Right cardiac atrium (tissue), 5 donors: ENCODE results near the gene UNC119. TPM values are rescaled to one million over a fixed set of nuclear protein-coding genes. Genes with fewer than 3 reads are reported as not detected.
"Not testable (repeated sequence)": the region's sequence is repeated elsewhere in the genome, so short reads cannot be mapped to it uniquely, and the experiment has no call there.

Source experiments
- ATAC-seq, 2 donors: fragments of 200-7000 bp; cut with Tn5 transposase; one replicate each; pipeline versions ENCODE4 v1.8.0 to v1.9.1; 2020; ENCODE audit warnings: moderate library complexity in 2 of 2, mild to moderate bottlenecking in 1 of 2
- DNase-seq, 3 donors: peaks; one replicate each; pipeline ENCODE4 v3.0.0-alpha.2; 2020
- H3K27ac ChIP-seq: one replicate; pipeline ENCODE4 v1.5.1; 2013; ENCODE audit warnings: mild to moderate bottlenecking, low read length, control low read depth, moderate library complexity
- H3K27me3 ChIP-seq: one replicate; pipeline ENCODE4 v1.6.1; 2013; ENCODE audit not compliant: control insufficient read depth, insufficient read depth
- H3K4me1 ChIP-seq: one replicate; pipeline ENCODE4 v1.6.1; 2013; ENCODE audit warnings: low read length; ENCODE audit not compliant: control insufficient read depth, insufficient read depth
- H3K4me3 ChIP-seq: one replicate; pipeline ENCODE4 v1.5.1; 2013; ENCODE audit warnings: low read length, control low read depth
- H3K9me3 ChIP-seq: one replicate; pipeline ENCODE4 v1.6.1; 2013; ENCODE audit warnings: low read length; ENCODE audit not compliant: control insufficient read depth
- whole genome bisulfite sequencing: extraction: QIAGEN DNeasy Blood & Tissue Kit; methylation state at CpG from one replicate; pipeline ENCODE4 v1.1.7; 2013; 5-methylcytosine and 5-hydroxymethylcytosine counted together
- intact Hi-C, 4 donors: fragments of 100-400 bp; cut with DNase I; formaldehyde crosslinking; loops; one replicate each; pipeline versions ENCODE4 v1.11.0 to v1.14.0; 2022 to 2023
- polyA plus RNA-seq: library from polyadenylated mRNA; stranded (reverse); fragments of 200-250 nt; gene quantifications from one replicate; pipeline ENCODE4 v1.2.3, GENCODE V29; 2013
- total RNA-seq, 4 donors: library from RNA; stranded (reverse); fragmentation: NEBNext Ultra II Directional; extraction: Animal tissue kit (Norgen Biotek cat#: 25700); gene quantifications; one replicate each; pipeline ENCODE4 v1.2.1, GENCODE V29; 2021
- donor health status: healthy with polysubstance abuse.
- donor health status: DM: no; HTN: yes; CAD: no.
- donor health status: DM: no; HTN: no; CAD: no.
- donor health status: DM: no; HTN: yes; CAD: no; lungs with severe emphysema.
- donor health status: DM: yes; HTN: yes; CAD: no.

The UNC119 gene
- total and polyA plus RNA-seq, 5 donors: 14.0 to 28.8 (median 22.8) TPM

GRCh38 chr17:28528327-28529012, 24.0 kb downstream of the UNC119 start:
- Histone ChIP-seq H3K4me1 (no peaks in the 10 kb centered on the region), H3K27me3 (no peaks in the 10 kb centered on the region), H3K9me3 (no peaks in the 10 kb centered on the region), H3K27ac (no peak overlapping the region), H3K4me3 (no peak overlapping the region)
- peak in 1 of 3 donors; percentile 27 for DNase-seq
- WGBS: 74% methylated on average over 9 of the region's 9 CpGs
- intact Hi-C loops: no loop called here
- no peak for ATAC-seq

- Histone ChIP-seq H3K27ac (no peak overlapping the region), H3K4me1 (no peaks in the 10 kb centered on the region), H3K27me3 (no peaks in the 10 kb centered on the region), H3K4me3 (no peak overlapping the region), H3K9me3 (no peaks in the 10 kb centered on the region)
- intact Hi-C loops: no loop called here
- WGBS: 91% methylated on average over 2 of the region's 2 CpGs
- DNase-seq: peak in 1 of 3 donors; percentile 3
- no peak for ATAC-seq
Measured at GRCh38 chr17:28527859-28528258, 24.6 kb downstream of the UNC119 start.

GRCh38 chr17:28527181-28527681, 25.2 kb downstream of the UNC119 start:
- no peak overlapping the region for H3K27ac ChIP-seq
- DNase-seq (peak in 1 of 3 donors; percentile 20), ATAC-seq (no peak)
- WGBS: 90% methylated on average over 2 of the region's 2 CpGs
- H3K4me1 ChIP-seq: no peaks in the 10 kb centered on the region
- intact Hi-C loops: no loop called here
- H3K4me3 ChIP-seq: no peak overlapping the region
- H3K9me3 ChIP-seq: no peaks in the 10 kb centered on the region
- H3K27me3 ChIP-seq: no peaks in the 10 kb centered on the region

- H3K4me3 ChIP-seq: no peak overlapping the region
- intact Hi-C loops: no loop called here
Measured at GRCh38 chr17:28526381-28526780, 26.0 kb downstream of the UNC119 start.

GRCh38 chr17:28524476-28525424, 27.7 kb downstream of the UNC119 start:
- no peaks in the 10 kb centered on the region for H3K27me3 ChIP-seq
- no peaks in the 10 kb centered on the region for H3K4me1 ChIP-seq
- no peaks in the 10 kb centered on the region for H3K9me3 ChIP-seq
- whole genome bisulfite sequencing: 88% methylated on average over 25 of the region's 25 CpGs
- peak in 1 of 2 donors; percentile 55 for ATAC-seq
- peak in 1 of 3 donors; percentile 35 for DNase-seq
- no peak overlapping the region for H3K4me3 ChIP-seq
- no peak overlapping the region for H3K27ac ChIP-seq
- intact Hi-C loops: no loop called here

More at GRCh38 chr17:28526381-28526780, 26.0 kb downstream of the UNC119 start:
- Histone ChIP-seq H3K27me3 (no peaks in the 10 kb centered on the region), H3K9me3 (no peaks in the 10 kb centered on the region), H3K27ac (no peak overlapping the region), H3K4me1 (no peaks in the 10 kb centered on the region)
- 73% methylated on average over 8 of the region's 8 CpGs for WGBS
- peak in 1 of 3 donors; percentile 37 for DNase-seq
- ATAC-seq: no peak

GRCh38 chr17:28523876-28524275, 28.5 kb downstream of the UNC119 start:
- Histone ChIP-seq H3K4me1 (no peaks in the 10 kb centered on the region), H3K27me3 (no peaks in the 10 kb centered on the region), H3K9me3 (no peaks in the 10 kb centered on the region), H3K4me3 (no peak overlapping the region), H3K27ac (no peak overlapping the region)
- peak in 1 of 3 donors; percentile 31 for DNase-seq
- intact Hi-C loops: no loop called here
- no peak for ATAC-seq
- 91% methylated on average over 15 of the region's 15 CpGs for WGBS

GRCh38 chr17:28523186-28523585, 29.2 kb downstream of the UNC119 start:
- ATAC-seq (no peak), DNase-seq (peak in 1 of 3 donors; percentile 27)
- Histone ChIP-seq H3K27ac (no peak overlapping the region), H3K27me3 (no peaks in the 10 kb centered on the region), H3K4me3 (no peak overlapping the region), H3K9me3 (no peaks in the 10 kb centered on the region), H3K4me1 (no peaks in the 10 kb centered on the region)
- intact Hi-C loops: no loop called here
- WGBS: 83% methylated on average over 6 of the region's 6 CpGs

GRCh38 chr17:28522281-28522680, 30.1 kb downstream of the UNC119 start:
- not testable (repeated sequence) for H3K9me3 ChIP-seq, DNase-seq
- 88% methylated on average over 4 of the region's 4 CpGs for WGBS

GRCh38 chr17:28521311-28522085, 30.9 kb downstream of the UNC119 start:
- Histone ChIP-seq H3K4me1 (no peaks in the 10 kb centered on the region), H3K4me3 (no peak overlapping the region), H3K27ac (no peak overlapping the region), H3K27me3 (no peaks in the 10 kb centered on the region), H3K9me3 (no peaks in the 10 kb centered on the region)
- 41% methylated on average over 21 of the region's 21 CpGs for WGBS
- intact Hi-C loops: no loop called here
- no peak for ATAC-seq
- DNase-seq: peak in 1 of 3 donors; percentile 33

More at GRCh38 chr17:28522281-28522680, 30.1 kb downstream of the UNC119 start:
- H3K27me3 ChIP-seq, intact Hi-C loops, H3K27ac ChIP-seq, H3K4me3 ChIP-seq, ATAC-seq, H3K4me1 ChIP-seq: not testable (repeated sequence)

GRCh38 chr17:28520687-28521086, 31.7 kb downstream of the UNC119 start:
- DNase-seq: no peak
- H3K4me1 ChIP-seq: no peaks in the 10 kb centered on the region
- WGBS: 80% methylated on average over 6 of the region's 6 CpGs
- no peak overlapping the region for H3K27ac ChIP-seq
- H3K27me3 ChIP-seq: no peaks in the 10 kb centered on the region
- no peaks in the 10 kb centered on the region for H3K9me3 ChIP-seq
- H3K4me3 ChIP-seq: no peak overlapping the region
- intact Hi-C loops: no loop called here
- ATAC-seq: no peak
